Measurements from ENCODE around the gene SENP1.

GRCh38 chr12:48053122-48053521 lies 52.8 kb downstream of the SENP1 start:
- TF ChIP-seq CTCF (conservative IDR thresholded peaks at IDR 0.05; ENCODE audit: low read depth, low read length): no peak
- no peak for TF ChIP-seq MAZ (IDR thresholded peaks at IDR 0.05; ENCODE audit: borderline replicate concordance, low read depth, low read length)
- no peak for TF ChIP-seq CEBPB (IDR thresholded peaks at IDR 0.05; ENCODE audit: low read depth, low read length)
- TF ChIP-seq SMC3 (IDR thresholded peaks at IDR 0.05; ENCODE audit: low read depth, low read length): no peak
- TF ChIP-seq POLR2A (IDR thresholded peaks at IDR 0.05; ENCODE audit: low read depth, low read length): no peak

Measured in IMR-90 (cell line).